ENCODE data around the gene ZMIZ1.

The ZMIZ1 gene

DNA sequence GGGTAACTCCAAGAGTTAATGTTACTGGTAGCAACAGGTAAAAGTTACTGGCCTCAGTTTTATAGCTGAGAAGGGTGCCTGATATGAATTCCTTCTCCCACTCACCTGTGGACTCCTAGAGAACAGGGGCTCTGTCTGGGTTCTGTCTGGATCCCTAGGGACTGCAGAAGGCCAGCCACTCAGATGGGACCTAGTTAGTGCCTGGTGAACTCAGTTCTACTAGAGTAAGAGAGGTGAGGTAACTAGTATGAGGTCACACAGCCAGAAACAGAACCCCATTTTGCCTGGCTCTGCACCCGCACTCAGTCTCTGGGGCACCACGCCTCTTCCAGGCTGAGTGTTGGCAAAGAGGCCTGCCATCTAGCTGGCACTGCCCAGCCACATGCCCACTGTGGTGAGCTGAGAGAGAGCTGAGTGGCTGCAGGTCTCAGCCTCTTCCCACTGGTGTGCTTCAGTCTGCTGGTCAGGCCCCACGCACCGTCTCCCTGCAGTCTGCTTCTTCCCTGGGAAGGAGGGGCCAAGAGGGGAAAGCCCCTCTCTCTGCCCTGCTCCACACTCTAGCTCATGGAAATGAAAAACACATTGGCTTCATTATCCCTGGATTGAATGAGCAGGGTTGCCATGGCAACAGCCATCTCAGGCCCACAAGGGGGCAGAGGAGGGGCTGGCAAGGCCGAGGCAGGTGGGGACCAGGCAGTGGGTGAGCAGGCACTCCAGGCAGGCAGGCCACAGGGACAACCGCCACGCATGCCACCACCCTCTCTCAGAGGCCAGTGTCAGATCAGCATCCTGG is 110.6 kb downstream of the ZMIZ1 start:
- H3K27ac ChIP-seq = no peak overlapping the region

DNA sequence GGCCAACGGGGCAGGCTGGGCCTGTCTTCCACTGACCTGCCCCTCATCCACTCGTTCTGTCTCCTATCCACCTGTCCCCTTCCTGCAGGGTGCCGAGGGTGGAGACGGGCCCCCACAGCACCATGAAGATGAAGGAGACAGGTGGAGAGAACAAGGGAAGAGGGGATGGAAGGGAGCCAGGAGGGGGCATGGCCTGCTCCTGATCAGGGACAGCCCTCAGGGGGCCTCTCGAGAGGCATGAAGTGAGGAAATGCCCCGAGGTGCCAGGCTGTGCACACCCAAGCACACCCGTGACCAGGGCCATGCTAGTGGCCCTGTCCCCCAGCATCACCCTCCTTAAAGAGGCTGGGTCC is 111.2 kb downstream of the ZMIZ1 start:
- no peak overlapping the region for H3K27ac ChIP-seq
- no peak for TF ChIP-seq CTCF (conservative IDR thresholded peaks at IDR 0.05)
- no peak for TF ChIP-seq ZFX (IDR thresholded peaks at IDR 0.05)

More for the DNA sequence above, 110.6 kb downstream of the ZMIZ1 start:
- TF ChIP-seq CTCF (conservative IDR thresholded peaks at IDR 0.05) (no peak), ZFX (IDR thresholded peaks at IDR 0.05) (no peak)

GRCh38 chr10:79180414-79181221 is 111.9 kb downstream of the ZMIZ1 start:
- H3K27ac ChIP-seq = no peak overlapping the region
- TF ChIP-seq ZFX (IDR thresholded peaks at IDR 0.05) = no peak
- TF ChIP-seq CTCF (conservative IDR thresholded peaks at IDR 0.05) = no peak

DNA sequence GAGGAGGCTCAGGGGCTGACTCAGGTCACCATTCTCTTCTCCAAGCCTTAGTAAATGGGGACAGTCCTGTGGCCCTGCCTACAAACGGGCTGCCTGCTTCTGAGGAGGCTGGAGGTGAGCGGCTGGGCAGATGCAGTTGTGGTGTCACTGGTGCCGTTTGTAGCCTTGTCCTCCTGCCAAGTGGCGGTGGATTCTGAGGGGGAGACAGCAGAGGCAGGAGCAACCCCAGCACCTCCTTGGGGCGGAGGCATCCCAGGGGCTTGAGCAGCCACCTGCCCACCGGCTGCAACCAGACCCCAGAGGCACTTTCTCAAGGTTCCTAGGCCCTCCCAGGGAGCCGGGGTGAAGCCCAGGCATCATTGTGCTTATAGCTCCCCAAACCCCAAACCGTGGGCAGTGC is 112.5 kb downstream of the ZMIZ1 start:
- TF ChIP-seq CTCF (conservative IDR thresholded peaks at IDR 0.05) (no peak), ZFX (IDR thresholded peaks at IDR 0.05) (no peak)
- no peak overlapping the region for H3K27ac ChIP-seq

GRCh38 chr10:79181698-79182521 is 113.1 kb downstream of the ZMIZ1 start:
- no peak overlapping the region for H3K27ac ChIP-seq
- TF ChIP-seq CTCF (conservative IDR thresholded peaks at IDR 0.05) (no peak), ZFX (IDR thresholded peaks at IDR 0.05) (no peak)

DNA sequence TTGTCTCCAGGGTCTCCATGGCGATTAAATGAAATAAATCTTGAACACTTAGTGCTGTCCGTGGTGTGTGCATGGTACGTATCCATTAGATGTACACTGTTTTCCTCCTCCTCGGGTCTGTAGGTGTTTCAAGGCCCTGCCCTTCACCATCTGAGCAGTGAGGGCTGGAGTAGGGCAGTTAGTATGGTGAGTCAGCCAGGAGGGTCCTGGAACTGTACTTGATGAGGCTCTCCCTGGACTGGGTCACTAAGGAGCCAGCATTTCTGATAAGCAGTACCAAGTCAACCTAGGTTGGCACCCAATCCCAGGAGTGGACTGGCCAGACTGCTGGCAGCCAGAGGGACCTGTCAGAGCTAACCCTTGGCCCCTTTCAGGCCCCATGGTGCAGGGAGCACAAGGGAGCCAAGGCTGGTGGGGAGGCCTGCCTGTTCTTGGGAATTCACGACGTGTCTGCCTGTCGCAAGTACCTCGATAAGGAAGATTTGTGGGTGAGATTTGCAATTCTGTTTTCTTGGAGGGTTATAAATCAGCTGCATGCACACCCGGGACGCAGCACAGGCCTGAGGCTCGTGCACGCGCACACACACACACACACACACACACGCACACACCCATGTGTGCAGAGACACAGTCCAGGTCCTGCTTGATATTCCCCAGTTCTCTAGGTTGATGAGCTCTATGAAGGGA is 114.2 kb downstream of the ZMIZ1 start:
- no peak overlapping the region for H3K27ac ChIP-seq
- TF ChIP-seq CTCF (conservative IDR thresholded peaks at IDR 0.05) (no peak), ZFX (IDR thresholded peaks at IDR 0.05) (no peak)
